DOHH2 (cell line): ENCODE results near the gene CCDC171.

ENCODE experiments used
- H3F3A ChIP-seq: fragments of 200-600 bp; sonication (generic), shearing (Covaris generic); 2 replicates; pipeline ENCODE4 v1.6.0; 2016; ENCODE audit warnings: antibody characterized with exemption, mild to moderate bottlenecking; ENCODE audit not compliant: control insufficient read depth, insufficient read depth
- H3K27ac ChIP-seq: fragments of 200-600 bp; sonication (generic); 2 replicates; pipeline ENCODE4 v1.5.1; 2014; ENCODE audit warnings: low read depth, mild to moderate bottlenecking, low read length, moderate library complexity
- H3K27me3 ChIP-seq: fragments of 200-600 bp; sonication (generic); 2 replicates; pipeline ENCODE4 v1.6.1; 2014; ENCODE audit warnings: mild to moderate bottlenecking, low read length, mixed read lengths; ENCODE audit not compliant: control insufficient read depth
- H3K36me3 ChIP-seq: fragments of 200-600 bp; sonication (generic); 2 replicates; pipeline ENCODE4 v1.6.1; 2014; ENCODE audit warnings: mild to moderate bottlenecking, low read length, moderate library complexity, mixed read lengths; ENCODE audit not compliant: control insufficient read depth
- H3K4me1 ChIP-seq: fragments of 200-600 bp; sonication (generic); 2 replicates; pipeline ENCODE4 v1.6.1; 2014; ENCODE audit warnings: mild to moderate bottlenecking, low read length, mixed read lengths; ENCODE audit not compliant: control insufficient read depth
- H3K4me2 ChIP-seq: fragments of 200-600 bp; sonication (generic); 2 replicates; pipeline ENCODE4 v1.6.0; 2014; ENCODE audit warnings: mild to moderate bottlenecking, low read length, moderate library complexity
- H3K4me3 ChIP-seq: fragments of 200-600 bp; sonication (generic); 2 replicates; pipeline ENCODE4 v1.5.1; 2014; ENCODE audit warnings: mild to moderate bottlenecking, low read length, mixed read lengths
- H3K79me2 ChIP-seq: fragments of 200-600 bp; sonication (generic); 2 replicates; pipeline ENCODE4 v1.6.1; 2014; ENCODE audit warnings: mild to moderate bottlenecking, low read length, mixed read lengths; ENCODE audit not compliant: control insufficient read depth
- H3K9me2 ChIP-seq: fragments of 200-600 bp; sonication (generic); replicated peaks from 2 replicates; pipeline ENCODE4 v1.6.1; 2014; ENCODE audit warnings: mild to moderate bottlenecking, low read length, mixed read lengths; ENCODE audit not compliant: control insufficient read depth
- H3K9me3 ChIP-seq: fragments of 200-600 bp; sonication (generic); 2 replicates; pipeline ENCODE4 v1.6.1; 2014; ENCODE audit warnings: antibody characterized with exemption, low read length, mixed read lengths; ENCODE audit not compliant: control insufficient read depth, insufficient read depth
- H4K20me1 ChIP-seq: fragments of 200-600 bp; sonication (generic); 2 replicates; pipeline ENCODE4 v1.6.0; 2014; ENCODE audit warnings: low read depth, mild to moderate bottlenecking, antibody characterized with exemption, low read length, moderate library complexity; ENCODE audit not compliant: control insufficient read depth, insufficient read depth
- CTCF ChIP-seq: fragments of 200-600 bp; sonication (generic); IDR thresholded peaks from one replicate; pipeline ENCODE4 v1.5.1; 2014; ENCODE audit warnings: antibody characterized with exemption, mild to moderate bottlenecking, low read depth, low read length; ENCODE audit not compliant: poor library complexity, severe bottlenecking
- EZH2phosphoT487 ChIP-seq: fragments of 200-600 bp; sonication (generic); IDR thresholded peaks from 2 replicates; pipeline ENCODE4 v1.6.1; 2017; ENCODE audit warnings: borderline replicate concordance, mild to moderate bottlenecking, antibody characterized with exemption, low read length, moderate library complexity, mixed read lengths

The CCDC171 gene

GRCh38 chr9:15901572-15901971 is 348.7 kb downstream of the CCDC171 start:
- no peaks in the 10 kb centered on the region for H3K4me1 ChIP-seq
- no peaks in the 10 kb centered on the region for H4K20me1 ChIP-seq
- H3K27me3 ChIP-seq: no peaks in the 10 kb centered on the region
- TF ChIP-seq EZH2phosphoT487 (no peak), CTCF (no peak)
- no peaks in the 10 kb centered on the region for H3K9me3 ChIP-seq
- no peaks in the 10 kb centered on the region for H3K79me2 ChIP-seq
- no peaks in the 10 kb centered on the region for H3K9me2 ChIP-seq
- no peaks in the 10 kb centered on the region for H3K36me3 ChIP-seq
- H3K4me2 ChIP-seq: no peak overlapping the region
- no peak overlapping the region for H3K4me3 ChIP-seq
- H3F3A ChIP-seq: no peaks in the 10 kb centered on the region
- H3K27ac ChIP-seq: no peak overlapping the region

GRCh38 chr9:15909297-15909696 is 356.5 kb downstream of the CCDC171 start:
- no peaks in the 10 kb centered on the region for H3K9me2 ChIP-seq
- H3K4me1 ChIP-seq: no peaks in the 10 kb centered on the region
- no peaks in the 10 kb centered on the region for H3K36me3 ChIP-seq
- H3F3A ChIP-seq: no peaks in the 10 kb centered on the region
- H4K20me1 ChIP-seq: no peaks in the 10 kb centered on the region
- H3K4me3 ChIP-seq: no peak overlapping the region
- no peak overlapping the region for H3K4me2 ChIP-seq
- H3K9me3 ChIP-seq: no peaks in the 10 kb centered on the region
- TF ChIP-seq EZH2phosphoT487: no peak
- no peak for TF ChIP-seq CTCF
- no peaks in the 10 kb centered on the region for H3K27me3 ChIP-seq
- no peak overlapping the region for H3K27ac ChIP-seq
- H3K79me2 ChIP-seq: no peaks in the 10 kb centered on the region

GRCh38 chr9:15915711-15916110 is 362.9 kb downstream of the CCDC171 start:
- Histone ChIP-seq H3K9me2 (no peaks in the 10 kb centered on the region), H3K9me3 (peaks cover 3% of the 10 kb centered on the region; the same call in 1 of the 2 replicates), H3K36me3 (no peaks in the 10 kb centered on the region), H3F3A (no peaks in the 10 kb centered on the region), H3K4me2 (no peak overlapping the region), H3K27me3 (no peaks in the 10 kb centered on the region), H3K79me2 (no peaks in the 10 kb centered on the region), H3K4me1 (no peaks in the 10 kb centered on the region), H4K20me1 (no peaks in the 10 kb centered on the region), H3K4me3 (no peak overlapping the region), H3K27ac (no peak overlapping the region)
- TF ChIP-seq CTCF: no peak
- no peak for TF ChIP-seq EZH2phosphoT487

- Histone ChIP-seq H3K27me3 (no peaks in the 10 kb centered on the region), H3F3A (no peaks in the 10 kb centered on the region), H3K4me3 (no peak overlapping the region), H3K27ac (no peak overlapping the region), H3K4me2 (no peak overlapping the region), H4K20me1 (no peaks in the 10 kb centered on the region), H3K79me2 (no peaks in the 10 kb centered on the region), H3K36me3 (no peaks in the 10 kb centered on the region), H3K9me3 (peaks cover 3% of the 10 kb centered on the region; the same call in 1 of the 2 replicates), H3K4me1 (no peaks in the 10 kb centered on the region), H3K9me2 (no peaks in the 10 kb centered on the region)
- TF ChIP-seq CTCF (no peak), EZH2phosphoT487 (no peak)
Measured at GRCh38 chr9:15927161-15927560, 374.3 kb downstream of the CCDC171 start.
